ENCODE results near the gene SFXN5.

DNA sequence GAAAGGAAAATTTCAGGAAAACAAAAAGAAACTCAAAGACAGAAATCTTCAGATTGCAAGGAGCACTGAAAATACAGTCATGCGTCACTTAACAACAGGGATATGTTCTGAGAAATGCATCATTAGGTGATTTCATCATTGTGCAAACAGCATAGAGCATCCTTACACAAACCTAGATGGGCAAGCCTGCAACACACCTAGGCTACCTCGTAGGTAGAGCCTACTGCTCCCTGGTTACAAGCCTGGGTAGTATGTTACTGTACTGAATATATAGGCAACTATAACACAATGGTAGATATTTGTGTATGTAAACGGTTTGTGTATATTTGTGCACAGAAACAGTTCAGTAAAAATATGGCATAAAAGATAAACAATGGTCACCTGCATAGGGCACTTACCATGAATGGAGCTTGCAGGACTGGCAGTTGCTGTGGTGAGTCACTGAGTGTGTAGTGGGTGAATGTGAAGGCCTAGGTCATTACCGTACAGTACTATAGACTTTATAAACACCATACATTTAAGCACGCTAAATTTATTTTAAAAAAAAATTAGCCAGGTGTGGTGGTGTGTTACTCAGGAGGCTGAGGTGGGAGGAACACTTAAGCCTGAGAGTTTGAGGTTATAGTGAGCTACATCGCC is 33.4 kb downstream of the SFXN5 start:
- TF ChIP-seq, protein P1, sequence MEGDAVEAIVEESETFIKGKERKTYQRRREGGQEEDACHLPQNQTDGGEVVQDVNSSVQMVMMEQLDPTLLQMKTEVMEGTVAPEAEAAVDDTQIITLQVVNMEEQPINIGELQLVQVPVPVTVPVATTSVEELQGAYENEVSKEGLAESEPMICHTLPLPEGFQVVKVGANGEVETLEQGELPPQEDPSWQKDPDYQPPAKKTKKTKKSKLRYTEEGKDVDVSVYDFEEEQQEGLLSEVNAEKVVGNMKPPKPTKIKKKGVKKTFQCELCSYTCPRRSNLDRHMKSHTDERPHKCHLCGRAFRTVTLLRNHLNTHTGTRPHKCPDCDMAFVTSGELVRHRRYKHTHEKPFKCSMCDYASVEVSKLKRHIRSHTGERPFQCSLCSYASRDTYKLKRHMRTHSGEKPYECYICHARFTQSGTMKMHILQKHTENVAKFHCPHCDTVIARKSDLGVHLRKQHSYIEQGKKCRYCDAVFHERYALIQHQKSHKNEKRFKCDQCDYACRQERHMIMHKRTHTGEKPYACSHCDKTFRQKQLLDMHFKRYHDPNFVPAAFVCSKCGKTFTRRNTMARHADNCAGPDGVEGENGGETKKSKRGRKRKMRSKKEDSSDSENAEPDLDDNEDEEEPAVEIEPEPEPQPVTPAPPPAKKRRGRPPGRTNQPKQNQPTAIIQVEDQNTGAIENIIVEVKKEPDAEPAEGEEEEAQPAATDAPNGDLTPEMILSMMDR (IDR thresholded peaks at IDR 0.05), result no peak
- TF ChIP-seq POLR2AphosphoS5 (IDR thresholded peaks at IDR 0.05; ENCODE audit: insufficient read depth in 1 of 2, low read depth in 1 of 2), result no peak

All from vagina (tissue), 2 donors.